ENCODE measurements around the gene AFG1L. TPM values are rescaled to one million over a fixed set of nuclear protein-coding genes. Genes with fewer than 3 reads are reported as not detected.
"Not testable (repeated sequence)": the region's sequence is repeated elsewhere in the genome, so short reads cannot be mapped to it uniquely, and the experiment has no call there.

The AFG1L gene
- total RNA-seq, 1 donor from 2014 or later = 8.8 TPM

DNA sequence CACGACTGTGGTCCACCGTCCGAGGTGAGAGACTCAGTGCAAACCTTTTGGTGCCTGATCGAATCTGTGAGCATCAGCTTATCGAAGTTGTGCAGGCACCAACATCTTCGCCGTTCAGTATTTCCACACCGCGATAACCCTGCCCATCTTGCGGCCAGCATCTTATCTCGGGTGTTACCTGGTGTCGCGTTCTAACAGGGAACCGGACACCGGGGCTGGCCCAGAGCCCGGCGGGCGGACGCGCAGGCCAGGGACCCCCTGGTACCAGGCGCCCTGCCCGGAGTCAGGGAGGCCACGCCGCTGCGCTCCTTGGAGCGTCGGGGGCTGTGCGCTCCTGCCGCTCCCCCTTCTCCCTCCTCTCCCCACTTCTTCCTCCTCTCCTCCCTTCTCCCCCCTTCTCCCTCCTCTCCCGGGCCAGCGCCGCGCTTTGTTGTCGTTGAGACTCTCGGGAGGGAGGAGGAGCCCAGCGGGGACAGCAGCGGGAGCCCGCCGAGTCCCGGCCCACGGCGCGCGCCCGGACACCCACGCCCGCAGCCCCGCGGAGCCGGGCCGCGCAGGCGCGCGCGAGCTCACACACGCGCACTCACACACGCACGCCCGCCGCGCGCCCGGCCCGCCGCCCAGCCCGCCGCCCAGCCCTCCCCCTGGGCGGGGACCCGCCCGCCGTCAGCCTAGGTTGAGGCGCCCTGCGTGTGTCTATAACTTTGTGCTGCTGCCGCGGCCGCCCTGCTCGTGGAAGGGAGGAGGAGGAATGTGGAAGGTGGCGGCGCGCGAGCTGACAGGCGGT lies 264.4 kb downstream of the AFG1L start:
- DNase-seq (ENCODE audit: low spot score) (peak; percentile 96), ATAC-seq (peak; percentile 58)
- intact Hi-C loops (cut with DNase I) = loop anchor here (5.0 to 10.0 kb wide), 2 partner anchors 278 to 986 kb away; no protein-coding TSS in a partner anchor

- intact Hi-C loops (cut with DNase I) = loop anchor here (5.0 to 10.0 kb wide), 2 partner anchors 277 to 985 kb away; no protein-coding TSS in a partner anchor
- peak; percentile 0 for ATAC-seq
- DNase-seq (ENCODE audit: low spot score) = peak; percentile 79
These were observed 265.1 kb downstream of the AFG1L start for GRCh38 chr6:108559884-108560462.

GRCh38 chr6:108560463-108561308 lies 265.8 kb downstream of the AFG1L start, which contains the start of gene FOXO3:
Gene FOXO3 (plus strand): TSS chr6:108560917. CDS start chr6:108561209, 292 bp downstream.
- intact Hi-C loops (cut with DNase I) = no loop called here
- DNase-seq (ENCODE audit: low spot score) (peak; percentile 95), ATAC-seq (peak; percentile 69)

DNA sequence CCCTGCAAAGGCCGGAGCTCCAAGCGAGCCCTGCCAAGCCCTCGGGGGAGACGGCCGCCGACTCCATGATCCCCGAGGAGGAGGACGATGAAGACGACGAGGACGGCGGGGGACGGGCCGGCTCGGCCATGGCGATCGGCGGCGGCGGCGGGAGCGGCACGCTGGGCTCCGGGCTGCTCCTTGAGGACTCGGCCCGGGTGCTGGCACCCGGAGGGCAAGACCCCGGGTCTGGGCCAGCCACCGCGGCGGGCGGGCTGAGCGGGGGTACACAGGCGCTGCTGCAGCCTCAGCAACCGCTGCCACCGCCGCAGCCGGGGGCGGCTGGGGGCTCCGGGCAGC lies 266.4 kb downstream of the AFG1L start:
- DNase-seq (ENCODE audit: low spot score); intact Hi-C loops (cut with DNase I); ATAC-seq: not testable (repeated sequence)

DNA sequence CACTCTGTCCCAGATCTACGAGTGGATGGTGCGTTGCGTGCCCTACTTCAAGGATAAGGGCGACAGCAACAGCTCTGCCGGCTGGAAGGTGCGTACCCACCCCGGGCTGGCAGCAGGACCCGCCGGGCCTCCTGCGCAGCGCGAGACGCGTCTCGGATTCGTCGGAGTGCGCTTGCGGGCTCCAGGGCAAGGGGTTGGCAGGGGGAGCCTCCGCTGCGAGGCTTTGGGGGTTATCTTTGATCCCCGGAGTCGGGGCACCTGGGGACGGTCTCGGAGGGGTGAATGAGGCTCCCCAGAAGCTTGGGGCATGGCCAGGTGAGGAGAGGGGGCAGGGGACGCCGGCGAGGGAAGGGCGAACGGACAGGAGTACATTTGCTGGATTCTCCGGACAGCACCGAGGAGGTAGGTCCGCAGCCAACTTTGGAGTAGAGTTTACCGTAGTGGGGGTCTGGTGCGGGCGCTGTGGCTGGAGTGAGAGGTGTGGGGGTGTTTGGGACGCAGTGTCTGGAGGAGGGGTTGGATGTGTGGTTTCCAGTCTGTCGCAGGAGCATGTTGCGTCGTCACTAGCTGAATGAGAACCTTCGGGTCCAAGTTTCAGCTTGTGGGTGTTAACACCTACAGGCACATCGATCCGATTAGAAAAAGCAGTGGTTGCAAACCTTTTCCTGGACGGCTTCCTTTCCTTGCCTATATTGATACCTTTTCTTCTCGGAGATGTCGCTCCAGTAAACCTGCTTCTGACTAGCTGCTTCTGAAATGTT lies 267.1 kb downstream of the AFG1L start:
- ATAC-seq = no peak
- intact Hi-C loops (cut with DNase I) = no loop called here
- peak; percentile 67 for DNase-seq (ENCODE audit: low spot score)

DNA sequence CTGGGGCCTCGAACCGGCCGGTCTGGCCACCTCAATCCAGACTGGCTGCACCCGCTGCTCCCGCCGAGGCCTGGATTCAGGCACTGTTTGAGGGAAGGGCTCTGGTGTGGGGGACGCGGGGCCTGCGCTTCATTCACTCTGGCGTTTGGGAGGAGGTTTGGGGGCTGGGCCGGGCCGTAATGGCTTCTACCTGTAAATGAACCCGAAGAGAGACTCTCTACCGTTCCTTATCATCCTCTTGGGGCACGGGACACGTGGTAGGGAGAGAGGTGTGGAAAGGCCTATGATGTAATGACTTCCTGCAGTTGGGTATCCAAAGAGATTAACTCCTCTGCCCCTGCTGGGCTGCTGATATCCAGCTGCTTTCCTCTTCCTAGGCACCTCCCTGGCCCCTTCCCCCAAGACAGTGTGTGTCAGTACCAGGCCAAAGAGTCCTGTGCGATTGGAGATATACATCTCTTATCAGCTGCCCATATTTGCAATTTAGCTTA lies 267.7 kb downstream of the AFG1L start:
- DNase-seq (ENCODE audit: low spot score) (peak; percentile 79), ATAC-seq (peak; percentile 38)
- intact Hi-C loops (cut with DNase I) = no loop called here

GRCh38 chr6:108563292-108563691 lies 268.4 kb downstream of the AFG1L start:
- no peak for DNase-seq (ENCODE audit: low spot score)
- no peak for ATAC-seq
- intact Hi-C loops (cut with DNase I) = loop anchor here (1.0 kb wide), 1 partner anchor 24 kb away; no protein-coding TSS in a partner anchor

DNA sequence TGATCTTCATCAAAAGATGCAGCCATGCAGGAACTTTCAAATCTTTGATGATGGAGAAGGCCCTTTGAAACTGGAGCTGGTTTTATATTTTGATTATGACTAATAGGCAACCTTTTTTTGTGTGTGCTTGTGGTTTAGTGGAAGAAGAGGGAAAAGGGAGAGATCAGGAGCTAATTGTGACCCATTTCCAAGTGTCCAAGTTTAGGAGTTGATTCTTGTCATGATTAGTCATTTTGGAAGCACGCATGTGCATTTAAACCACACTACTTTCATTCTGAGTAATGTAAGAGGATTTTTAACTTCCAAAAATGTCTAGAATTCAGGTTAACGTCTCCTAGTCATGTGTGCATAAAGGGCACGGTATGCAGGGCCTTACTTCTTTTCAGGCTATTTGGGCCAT lies 269.3 kb downstream of the AFG1L start:
- DNase-seq (ENCODE audit: low spot score) (no peak), ATAC-seq (no peak)
- intact Hi-C loops (cut with DNase I) = no loop called here

DNA sequence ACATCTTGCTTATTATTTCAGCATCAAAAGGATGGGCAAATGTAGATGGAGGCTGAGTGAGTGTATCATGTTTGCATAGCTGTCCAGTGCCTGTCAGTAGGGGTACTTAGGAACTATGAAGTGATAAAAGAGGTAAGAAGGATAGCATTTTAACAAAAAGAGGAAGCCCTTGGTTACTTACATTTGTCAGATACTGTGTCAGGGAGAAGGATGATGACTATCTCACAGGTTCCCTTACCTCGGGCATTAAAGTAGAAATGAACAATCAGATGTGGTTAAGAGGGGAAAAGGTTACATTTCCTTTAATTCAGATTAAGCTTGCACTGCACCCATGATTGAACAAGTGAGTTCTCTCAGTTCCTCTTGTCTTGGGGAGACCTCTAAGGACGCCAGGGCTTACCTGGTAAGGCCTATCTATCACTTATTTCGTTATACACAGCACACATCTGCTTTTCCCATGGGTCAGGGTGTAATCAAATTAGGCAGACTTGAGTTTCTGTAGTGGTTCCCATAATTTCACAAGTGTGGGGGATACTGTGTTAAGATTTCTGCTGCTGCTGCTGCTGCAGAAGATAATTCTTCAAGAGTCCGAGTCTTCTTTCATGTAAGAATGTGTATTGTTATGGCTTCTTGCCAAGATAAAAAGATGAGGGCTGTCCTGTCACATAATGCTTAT lies 270.4 kb downstream of the AFG1L start:
- intact Hi-C loops (cut with DNase I) = no loop called here
- ATAC-seq = no peak
- no peak for DNase-seq (ENCODE audit: low spot score)

DNA sequence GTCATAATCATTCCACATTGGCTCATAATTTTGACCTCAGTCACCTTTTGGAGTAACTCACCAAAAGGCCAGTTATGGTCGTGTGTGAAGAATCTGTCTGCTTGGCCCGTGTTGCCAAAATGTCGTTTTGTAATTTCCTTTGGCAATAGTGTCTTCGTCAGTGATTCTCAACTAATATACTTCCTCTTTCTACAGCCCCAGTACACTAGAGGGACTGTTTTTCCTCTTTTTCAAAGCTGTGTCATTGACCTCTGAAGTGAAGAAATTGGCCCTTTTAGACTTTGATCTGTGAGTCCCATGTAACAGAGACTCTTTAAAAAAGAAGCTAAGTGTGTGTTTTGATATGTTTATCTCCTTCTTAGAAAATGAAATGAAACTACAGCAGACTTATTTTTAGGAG lies 271.0 kb downstream of the AFG1L start:
- no peak for DNase-seq (ENCODE audit: low spot score)
- intact Hi-C loops (cut with DNase I) = no loop called here
- peak; percentile 77 for ATAC-seq

DNA sequence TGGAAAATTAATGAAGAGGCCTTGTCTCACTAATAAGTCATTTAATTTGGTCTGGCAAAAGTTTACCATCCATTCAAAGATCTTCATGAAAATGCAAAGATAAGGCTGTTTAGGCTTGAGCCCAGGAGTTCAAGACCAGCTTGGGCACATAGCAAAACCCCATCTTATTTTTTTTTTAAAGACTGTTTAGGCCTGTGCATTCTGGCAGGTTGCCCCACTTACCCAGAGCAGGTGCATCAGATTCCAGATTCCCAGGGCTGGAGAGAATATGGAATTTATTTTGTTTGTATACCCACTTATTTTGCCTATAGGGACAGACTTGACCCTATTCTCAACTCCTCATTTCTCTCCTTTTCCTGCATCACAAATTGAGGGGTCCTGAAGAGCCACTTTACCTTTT lies 271.6 kb downstream of the AFG1L start:
- no peak for DNase-seq (ENCODE audit: low spot score)
- intact Hi-C loops (cut with DNase I) = no loop called here
- ATAC-seq = no peak

GRCh38 chr6:108568101-108568500 lies 273.2 kb downstream of the AFG1L start:
- ATAC-seq (no peak), DNase-seq (ENCODE audit: low spot score) (no peak)

DNA sequence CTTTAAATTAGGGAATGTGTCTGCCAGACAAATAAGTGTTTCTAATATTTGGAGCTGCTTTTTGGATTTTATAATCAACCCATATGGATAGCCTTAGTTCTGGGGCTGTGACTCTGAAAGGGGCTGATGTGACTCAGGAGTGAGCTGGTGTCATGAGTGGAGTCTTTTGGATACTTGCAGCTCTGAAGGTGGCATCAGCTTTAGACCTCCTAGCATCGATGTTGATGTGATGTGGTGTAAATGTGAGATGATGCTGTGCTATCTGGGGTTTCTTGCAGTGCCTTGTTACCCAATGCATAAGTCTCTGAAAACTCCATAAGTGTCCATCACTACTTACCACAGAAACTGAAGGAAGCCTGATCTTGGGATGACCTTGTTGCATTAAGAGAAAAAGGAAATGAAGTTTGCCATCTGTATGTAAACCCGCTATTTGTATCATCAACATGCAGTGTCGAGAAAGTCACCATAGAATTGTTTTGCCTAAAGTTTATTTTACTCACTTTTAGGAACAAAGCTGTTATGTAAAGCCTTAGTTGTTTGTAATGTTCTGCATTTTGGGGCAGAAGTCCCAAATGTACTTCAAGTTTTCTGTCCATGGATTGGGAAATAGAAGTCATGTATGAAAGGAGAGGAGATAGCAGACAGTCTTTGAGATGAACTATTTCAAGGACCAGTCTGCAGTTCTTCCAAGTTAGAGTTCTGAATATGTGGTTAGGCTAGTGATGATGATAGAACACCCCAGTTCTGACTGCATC lies 273.9 kb downstream of the AFG1L start:
- DNase-seq (ENCODE audit: low spot score) = no peak
- ATAC-seq = no peak
- intact Hi-C loops (cut with DNase I) = no loop called here

More at GRCh38 chr6:108568101-108568500, 273.2 kb downstream of the AFG1L start:
- intact Hi-C loops (cut with DNase I) = no loop called here

DNA sequence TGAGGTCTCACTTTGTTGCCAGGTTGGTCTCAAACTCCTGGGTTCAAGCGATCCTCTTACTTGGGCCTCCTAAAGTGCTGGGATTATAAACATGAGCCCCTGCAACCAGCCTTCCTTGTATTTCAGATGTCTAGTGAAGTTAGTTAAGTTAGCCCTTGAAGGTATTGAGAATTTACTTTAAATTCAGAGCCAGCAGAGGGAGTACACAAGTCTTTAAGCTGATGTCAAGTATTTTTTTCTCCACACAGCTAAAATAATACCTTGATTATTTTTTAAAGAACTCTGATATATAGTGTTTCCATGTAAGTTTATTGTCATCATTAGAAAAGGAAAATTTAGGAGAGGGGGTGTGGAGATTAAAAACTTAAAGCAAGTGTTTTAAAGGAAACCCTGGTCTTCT lies 275.7 kb downstream of the AFG1L start:
- no peak for ATAC-seq
- DNase-seq (ENCODE audit: low spot score) = no peak
- intact Hi-C loops (cut with DNase I) = no loop called here

GRCh38 chr6:108574457-108575141 lies 279.7 kb downstream of the AFG1L start:
- intact Hi-C loops (cut with DNase I) = no loop called here
- DNase-seq (ENCODE audit: low spot score) (no peak), ATAC-seq (peak; percentile 45)
